Chondrocyte (in vitro differentiated cells): Measurements from ENCODE around the gene PACS1. TPM values are rescaled to one million over a fixed set of nuclear protein-coding genes. Genes with fewer than 3 reads are reported as not detected.

Experiments
- DNase-seq: peaks from one replicate; pipeline ENCODE4 v3.0.0; 2021; ENCODE audit warnings: mixed read lengths, low spot score
- H3K27ac Mint-ChIP-seq: one replicate; pipeline ENCODE4 v1.8.0; 2021; ENCODE audit warnings: mild to moderate bottlenecking, moderate library complexity, mixed read lengths; ENCODE audit not compliant: unreplicated experiment
- H3K27me3 Mint-ChIP-seq: 2 replicates; pipeline ENCODE4 v1.8.0; 2021; ENCODE audit warnings: low read depth, mixed read lengths
- H3K36me3 Mint-ChIP-seq: 2 replicates; pipeline ENCODE4 v1.8.0; 2021; ENCODE audit warnings: low read depth, mixed read lengths
- H3K4me1 Mint-ChIP-seq: 2 replicates; pipeline ENCODE4 v1.8.0; 2021; ENCODE audit warnings: low read depth, mild to moderate bottlenecking, mixed read lengths
- H3K4me3 Mint-ChIP-seq: one replicate; pipeline ENCODE4 v1.8.0; 2021; ENCODE audit warnings: mild to moderate bottlenecking, moderate library complexity, mixed read lengths; ENCODE audit not compliant: unreplicated experiment
- H3K9me3 Mint-ChIP-seq: 2 replicates; pipeline ENCODE4 v1.8.0; 2021; ENCODE audit warnings: low read depth, mixed read lengths
- total RNA-seq: library from RNA; stranded (reverse); gene quantifications from 3 replicates; pipeline ENCODE4 v1.2.1, GENCODE V29; 2021
- TF ChIP-seq, protein P1 (sequence below): fragments of 200-600 bp; sonication (generic); IDR thresholded peaks from 2 replicates; pipeline ENCODE4 v1.5.0; 2021; ENCODE audit warnings: antibody characterized with exemption, mild to moderate bottlenecking, moderate library complexity

Gene PACS1
- total RNA-seq, 1 donor from 2014 or later = 90.7 TPM

DNA sequence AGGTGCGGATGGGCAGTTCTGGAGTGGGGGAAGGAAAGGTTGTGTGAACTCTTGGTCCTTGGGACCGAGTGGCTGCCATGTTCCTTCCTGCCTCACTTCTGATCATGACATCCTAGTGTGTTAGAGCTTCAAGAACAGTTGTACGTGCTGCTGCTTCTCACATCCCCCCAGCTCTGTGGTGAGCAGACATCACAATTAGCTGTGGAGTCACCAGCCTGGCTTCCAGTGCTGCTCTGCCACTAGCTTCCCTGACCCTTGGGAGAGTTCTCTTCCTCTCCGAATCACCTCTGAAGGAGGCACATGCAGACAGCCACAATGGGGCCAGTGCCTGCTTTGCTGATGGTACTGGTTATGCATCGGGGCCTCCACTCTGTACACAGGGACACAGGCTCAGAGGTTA is 192.1 kb downstream of the PACS1 start:
- DNase-seq = no peak
- no peaks in the 10 kb centered on the region for H3K27me3 Mint-ChIP-seq
- TF ChIP-seq, protein P1, sequence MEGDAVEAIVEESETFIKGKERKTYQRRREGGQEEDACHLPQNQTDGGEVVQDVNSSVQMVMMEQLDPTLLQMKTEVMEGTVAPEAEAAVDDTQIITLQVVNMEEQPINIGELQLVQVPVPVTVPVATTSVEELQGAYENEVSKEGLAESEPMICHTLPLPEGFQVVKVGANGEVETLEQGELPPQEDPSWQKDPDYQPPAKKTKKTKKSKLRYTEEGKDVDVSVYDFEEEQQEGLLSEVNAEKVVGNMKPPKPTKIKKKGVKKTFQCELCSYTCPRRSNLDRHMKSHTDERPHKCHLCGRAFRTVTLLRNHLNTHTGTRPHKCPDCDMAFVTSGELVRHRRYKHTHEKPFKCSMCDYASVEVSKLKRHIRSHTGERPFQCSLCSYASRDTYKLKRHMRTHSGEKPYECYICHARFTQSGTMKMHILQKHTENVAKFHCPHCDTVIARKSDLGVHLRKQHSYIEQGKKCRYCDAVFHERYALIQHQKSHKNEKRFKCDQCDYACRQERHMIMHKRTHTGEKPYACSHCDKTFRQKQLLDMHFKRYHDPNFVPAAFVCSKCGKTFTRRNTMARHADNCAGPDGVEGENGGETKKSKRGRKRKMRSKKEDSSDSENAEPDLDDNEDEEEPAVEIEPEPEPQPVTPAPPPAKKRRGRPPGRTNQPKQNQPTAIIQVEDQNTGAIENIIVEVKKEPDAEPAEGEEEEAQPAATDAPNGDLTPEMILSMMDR = no peak
- H3K4me1 Mint-ChIP-seq = peaks cover 22% of the 10 kb centered on the region
- no peak overlapping the region for H3K27ac Mint-ChIP-seq
- no peaks in the 10 kb centered on the region for H3K9me3 Mint-ChIP-seq
- H3K36me3 Mint-ChIP-seq = peaks cover 21% of the 10 kb centered on the region
- no peak overlapping the region for H3K4me3 Mint-ChIP-seq

DNA sequence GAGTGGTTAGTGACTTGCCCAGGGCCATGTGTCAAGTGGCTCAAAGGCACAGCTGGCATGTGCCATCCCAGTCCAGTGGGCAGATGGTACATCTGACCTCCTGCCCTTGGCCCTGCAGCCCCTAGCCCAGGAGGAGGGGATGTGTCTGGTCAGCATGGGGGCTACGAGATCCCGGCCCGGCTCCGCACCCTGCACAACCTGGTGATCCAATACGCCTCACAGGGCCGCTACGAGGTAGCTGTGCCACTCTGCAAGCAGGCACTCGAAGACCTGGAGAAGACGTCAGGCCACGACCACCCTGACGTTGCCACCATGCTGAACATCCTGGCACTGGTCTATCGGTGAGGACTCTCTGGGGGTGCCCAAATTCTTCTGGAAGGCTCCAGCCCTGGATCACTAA is 192.6 kb downstream of the PACS1 start:
- no peak for DNase-seq
- H3K27me3 Mint-ChIP-seq = no peaks in the 10 kb centered on the region
- H3K27ac Mint-ChIP-seq = no peak overlapping the region
- peaks cover 24% of the 10 kb centered on the region for H3K4me1 Mint-ChIP-seq
- TF ChIP-seq, protein P1 = no peak
- peaks cover 21% of the 10 kb centered on the region for H3K36me3 Mint-ChIP-seq
- no peak overlapping the region for H3K4me3 Mint-ChIP-seq
- no peaks in the 10 kb centered on the region for H3K9me3 Mint-ChIP-seq

DNA sequence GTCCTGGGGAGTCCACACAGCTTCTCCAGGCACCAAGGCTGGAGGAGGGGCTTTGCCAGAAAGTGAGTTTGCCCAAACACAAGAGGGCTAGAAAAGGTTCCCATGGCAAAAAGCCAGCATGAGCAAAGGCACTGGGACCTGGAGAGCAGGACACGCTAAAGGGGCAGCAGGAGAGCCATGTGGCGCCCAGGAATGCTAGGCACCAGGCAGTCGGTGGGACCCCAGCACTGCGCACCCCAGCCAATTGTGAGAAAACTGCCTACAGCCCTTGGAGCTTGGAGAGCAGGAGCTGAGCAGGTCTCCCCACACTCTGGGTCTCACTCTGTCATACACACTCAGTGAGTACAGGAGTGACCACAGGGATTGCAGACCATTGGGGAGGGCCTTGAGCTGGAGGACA is 193.2 kb downstream of the PACS1 start:
- Mint-ChIP-seq H3K36me3 (peaks cover 21% of the 10 kb centered on the region), H3K4me3 (no peak overlapping the region), H3K27me3 (no peaks in the 10 kb centered on the region), H3K4me1 (peaks cover 26% of the 10 kb centered on the region), H3K9me3 (no peaks in the 10 kb centered on the region), H3K27ac (no peak overlapping the region)
- no peak for DNase-seq
- TF ChIP-seq, protein P1 = no peak

DNA sequence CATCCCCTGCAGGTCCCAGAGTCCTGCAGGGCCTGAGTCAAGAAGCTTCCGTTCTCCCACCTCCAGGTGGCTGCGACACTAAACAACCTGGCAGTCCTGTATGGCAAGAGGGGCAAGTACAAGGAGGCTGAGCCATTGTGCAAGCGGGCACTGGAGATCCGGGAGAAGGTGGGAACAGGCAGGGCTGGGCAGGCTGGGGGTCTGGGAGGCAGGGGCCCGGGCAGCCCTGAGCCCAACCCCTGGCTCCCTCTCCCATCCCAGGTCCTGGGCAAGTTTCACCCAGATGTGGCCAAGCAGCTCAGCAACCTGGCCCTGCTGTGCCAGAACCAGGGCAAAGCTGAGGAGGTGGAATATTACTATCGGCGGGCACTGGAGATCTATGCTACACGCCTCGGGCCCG is 193.7 kb downstream of the PACS1 start:
- no peak for DNase-seq
- no peak overlapping the region for H3K27ac Mint-ChIP-seq
- TF ChIP-seq, protein P1 = no peak
- peaks cover 23% of the 10 kb centered on the region for H3K4me1 Mint-ChIP-seq
- H3K4me3 Mint-ChIP-seq = no peak overlapping the region
- H3K9me3 Mint-ChIP-seq = no peaks in the 10 kb centered on the region
- H3K36me3 Mint-ChIP-seq = peaks cover 21% of the 10 kb centered on the region
- H3K27me3 Mint-ChIP-seq = no peaks in the 10 kb centered on the region

DNA sequence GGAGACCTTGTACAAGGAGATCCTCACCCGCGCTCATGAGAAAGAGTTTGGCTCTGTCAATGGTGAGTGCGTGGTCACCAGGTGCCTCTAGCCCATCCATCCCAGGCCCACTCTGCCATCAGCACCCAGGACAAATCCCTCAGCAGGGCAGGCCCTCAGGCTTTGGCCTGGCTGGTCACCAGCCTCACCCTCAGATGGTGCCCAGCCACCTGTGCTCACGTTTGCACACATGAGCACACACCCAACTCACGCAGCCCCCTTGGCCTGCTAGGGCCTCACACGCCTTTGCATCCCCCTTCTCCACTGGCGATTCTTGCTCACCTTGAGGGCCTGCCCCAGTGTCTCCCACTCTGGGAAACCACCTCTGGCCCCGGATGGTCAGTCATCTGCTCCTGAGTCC is 194.3 kb downstream of the PACS1 start:
- Mint-ChIP-seq H3K36me3 (peaks cover 21% of the 10 kb centered on the region), H3K9me3 (no peaks in the 10 kb centered on the region), H3K4me3 (no peak overlapping the region), H3K27ac (no peak overlapping the region), H3K27me3 (no peaks in the 10 kb centered on the region), H3K4me1 (peaks cover 20% of the 10 kb centered on the region)
- no peak for DNase-seq
- TF ChIP-seq, protein P1 = no peak
